Pulmonary artery endothelial cell (primary cell): ENCODE results near the gene KCNAB2. TPM values are rescaled to one million over a fixed set of nuclear protein-coding genes. Genes with fewer than 3 reads are reported as not detected.

Source experiments
- DNase-seq: peaks from one replicate; pipeline ENCODE4 v3.0.0-alpha.2; 2011; ENCODE audit warnings: low read depth, low spot score
- total RNA-seq: library from RNA; depleted of rRNA; stranded (reverse); fragments of >200 nt; gene quantifications from 2 replicates; pipeline ENCODE4 v1.2.3, GENCODE V29; 2014

The KCNAB2 gene
- total RNA-seq, 1 donor from 2014 or later = 3.5 TPM

DNA sequence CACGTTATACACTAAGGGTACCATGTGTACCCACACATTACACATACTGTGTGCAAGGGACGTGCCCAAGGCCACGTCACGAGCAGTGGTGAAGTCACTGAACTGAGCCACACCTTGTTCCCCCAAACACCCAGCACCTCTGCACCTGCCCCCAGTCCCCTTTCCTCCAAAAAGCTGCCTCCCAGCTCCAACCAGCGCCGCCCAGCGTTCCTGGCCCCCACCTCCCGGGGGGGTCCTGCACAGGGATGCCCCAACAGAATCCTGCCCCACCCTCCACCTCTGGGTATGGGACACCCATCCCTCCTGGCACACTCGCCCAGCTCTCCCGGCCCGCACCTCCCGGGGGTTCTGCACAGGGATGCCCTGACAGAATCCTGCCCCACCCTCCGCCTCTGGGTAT lies 80.3 kb downstream of the KCNAB2 start:
- no peak for DNase-seq

- DNase-seq = no peak
Measured at GRCh38 chr1:6126521-6127067, 80.9 kb downstream of the KCNAB2 start.

- DNase-seq = peak; percentile 8
Measured at GRCh38 chr1:6127587-6128163, 82.0 kb downstream of the KCNAB2 start.

- DNase-seq = no peak
Measured at GRCh38 chr1:6128276-6129081, 82.8 kb downstream of the KCNAB2 start.

GRCh38 chr1:6129313-6129712 lies 83.6 kb downstream of the KCNAB2 start:
- no peak for DNase-seq

DNA sequence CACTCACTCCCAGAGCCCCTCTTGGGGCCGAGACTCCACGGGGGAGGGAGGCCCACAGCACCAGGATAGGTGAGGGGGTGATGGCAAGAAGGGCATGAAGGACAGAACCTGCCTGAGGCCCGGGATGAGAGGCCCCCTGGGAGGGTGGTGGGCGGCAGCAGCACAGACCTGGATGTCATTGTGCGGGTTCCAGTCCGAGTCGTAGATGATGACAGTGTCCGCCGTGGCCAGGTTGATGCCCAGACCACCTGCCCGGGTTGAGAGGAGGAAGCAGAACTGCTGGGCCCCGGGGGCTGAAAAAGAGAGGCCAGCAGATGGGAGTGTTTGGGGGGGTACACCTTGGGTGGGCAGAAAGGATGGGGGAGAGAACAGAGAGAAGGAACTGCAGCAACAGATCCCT lies 84.3 kb downstream of the KCNAB2 start:
- no peak for DNase-seq

DNA sequence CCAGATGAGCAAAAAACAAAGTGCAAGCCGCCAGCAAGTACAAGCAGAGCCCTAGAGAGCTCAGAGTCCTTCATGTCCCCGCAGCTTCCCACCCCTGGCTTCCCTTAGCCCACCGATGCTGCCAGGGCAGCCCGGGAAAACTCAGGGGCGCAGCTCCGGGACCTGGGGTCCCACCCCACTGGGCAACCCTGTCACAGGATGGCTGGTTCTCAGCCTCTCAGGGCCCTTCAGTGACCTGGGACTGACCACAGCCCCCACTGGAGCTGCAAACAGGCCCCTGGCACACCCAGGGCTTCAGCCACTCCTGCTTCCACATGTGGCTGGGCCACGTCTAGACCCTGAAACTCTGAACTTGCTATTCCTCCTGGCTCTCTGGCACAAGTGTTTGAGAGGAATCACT lies 84.9 kb downstream of the KCNAB2 start:
- DNase-seq = no peak

DNA sequence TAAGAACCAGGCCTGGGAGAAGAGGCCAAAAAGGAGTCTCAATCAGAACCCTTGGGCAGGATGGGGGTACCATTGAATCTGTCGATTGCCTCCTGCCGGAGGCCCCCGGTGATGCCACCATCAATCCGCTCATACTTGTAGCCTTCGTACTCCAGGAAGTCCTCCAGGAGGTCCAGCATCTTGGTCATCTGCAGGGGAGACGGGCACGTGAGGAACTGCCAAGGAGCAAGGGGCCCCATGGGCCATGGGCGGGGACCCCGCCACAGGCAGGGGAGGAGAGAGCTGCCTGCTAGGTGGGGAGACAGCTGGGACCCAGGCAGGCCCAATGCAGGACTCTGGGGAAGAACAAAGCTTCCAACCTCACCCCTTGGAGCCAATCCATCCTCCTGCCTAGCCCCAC lies 85.9 kb downstream of the KCNAB2 start:
- no peak for DNase-seq

- no peak for DNase-seq
Measured at GRCh38 chr1:6133146-6133895, 87.6 kb downstream of the KCNAB2 start.

DNA sequence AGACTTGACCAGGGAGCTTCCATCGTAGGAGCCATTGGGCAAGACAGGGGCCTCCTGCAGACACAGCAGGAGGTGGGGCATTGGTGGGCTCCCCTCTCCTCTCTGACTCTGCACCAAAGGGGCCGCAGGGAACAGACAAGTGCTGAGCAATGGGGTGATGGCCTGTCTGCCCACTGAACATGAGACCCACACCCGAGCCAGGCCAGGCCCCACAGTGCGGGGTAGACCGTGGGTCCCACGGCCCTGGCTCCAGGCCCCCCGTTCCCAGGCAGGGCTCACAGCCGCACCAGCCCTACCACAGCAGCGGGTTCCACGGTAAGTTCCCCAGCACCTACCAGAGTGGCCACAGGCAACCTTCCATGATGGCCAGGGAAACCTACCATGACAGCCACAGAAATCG lies 88.5 kb downstream of the KCNAB2 start:
- no peak for DNase-seq

DNA sequence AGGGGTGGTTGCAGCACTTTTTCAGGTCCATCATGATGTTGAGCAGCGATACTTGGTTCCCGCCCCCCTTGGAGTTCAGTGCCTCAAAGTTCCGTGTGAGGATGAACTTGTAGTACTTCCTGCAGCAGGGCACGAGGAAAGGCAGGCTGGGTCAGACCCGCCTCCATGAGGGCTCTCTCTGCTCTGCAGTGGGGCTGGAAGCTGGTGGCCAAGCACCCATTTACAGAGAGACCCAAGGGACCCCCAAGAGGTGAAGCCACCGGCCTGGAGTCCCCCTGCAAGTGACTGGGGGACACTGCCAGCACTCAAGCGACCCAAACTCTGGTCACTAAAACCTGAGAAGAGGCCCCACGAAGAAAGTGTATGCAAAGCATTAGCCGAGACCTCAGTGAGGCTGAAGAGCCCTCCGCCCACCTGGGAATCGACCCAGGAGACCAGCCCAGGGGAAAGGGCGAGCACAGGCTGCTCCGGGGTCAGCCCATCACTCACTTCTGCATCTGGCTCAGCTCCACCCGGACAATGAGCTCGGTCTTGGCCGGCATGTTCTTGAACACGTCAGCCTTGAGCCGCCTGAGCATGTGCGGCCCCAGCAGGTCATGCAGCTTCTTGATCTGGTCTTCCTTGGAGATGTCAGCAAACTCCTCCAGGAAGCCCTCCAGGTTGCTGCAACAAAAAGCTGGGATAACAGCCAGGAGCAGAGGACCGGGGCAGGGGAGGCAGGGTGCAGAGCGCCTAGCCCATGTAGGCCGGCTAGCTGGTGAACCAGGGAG lies 89.2 kb downstream of the KCNAB2 start:
- DNase-seq = no peak

DNA sequence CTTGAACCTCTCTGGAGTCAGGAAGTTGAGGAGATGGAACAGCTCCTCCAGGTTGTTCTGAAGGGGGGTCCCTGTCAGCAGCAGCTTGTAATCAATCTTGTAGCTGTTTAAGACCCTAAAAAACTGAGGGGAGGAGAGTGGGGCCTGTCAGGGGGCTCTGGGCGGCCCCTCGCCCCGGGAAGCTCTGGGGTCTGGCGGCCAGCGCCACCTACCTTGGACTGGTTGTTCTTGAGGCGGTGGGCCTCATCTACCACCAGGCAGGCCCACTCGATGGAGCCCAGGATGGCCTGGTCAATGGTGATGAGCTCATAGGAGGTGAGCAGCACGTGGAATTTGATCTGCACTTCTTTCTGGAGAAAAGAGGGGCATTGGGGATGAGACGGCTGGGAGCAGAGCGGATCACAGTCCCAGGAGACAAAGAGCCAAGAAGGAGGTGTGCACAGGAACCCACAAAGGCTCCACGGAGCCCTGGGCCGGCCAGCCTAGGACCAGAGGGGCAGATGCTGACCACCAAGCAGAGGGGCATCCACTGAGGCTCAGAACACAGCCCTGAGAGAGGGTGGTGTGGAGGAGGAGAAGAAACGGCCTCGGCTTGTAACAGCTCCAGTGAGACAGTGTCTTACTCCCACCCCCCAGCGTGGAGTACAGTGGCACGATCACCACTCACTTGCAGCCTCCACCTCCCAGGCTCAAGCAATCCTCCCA lies 91.0 kb downstream of the KCNAB2 start:
- DNase-seq = no peak

DNA sequence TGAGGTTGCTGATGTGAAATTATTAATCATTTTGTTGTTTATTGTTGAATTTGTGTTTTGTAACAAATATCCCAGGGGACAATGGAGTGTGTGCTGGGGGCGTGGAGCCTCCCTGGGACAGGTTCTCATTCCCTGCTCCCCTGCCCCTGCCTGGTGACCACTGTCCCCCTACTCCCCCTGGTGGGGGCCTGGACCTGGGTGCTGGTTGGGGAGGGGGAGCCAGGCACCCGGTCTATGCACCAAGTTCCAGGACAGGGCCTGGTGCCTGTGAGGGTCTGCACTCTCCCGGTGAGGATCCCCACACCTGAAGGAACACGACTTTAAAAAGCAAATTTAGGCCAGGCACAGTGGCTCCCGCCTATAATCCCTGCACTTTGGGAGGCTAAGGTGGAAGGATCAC lies 92.1 kb downstream of the KCNAB2 start:
- no peak for DNase-seq

DNA sequence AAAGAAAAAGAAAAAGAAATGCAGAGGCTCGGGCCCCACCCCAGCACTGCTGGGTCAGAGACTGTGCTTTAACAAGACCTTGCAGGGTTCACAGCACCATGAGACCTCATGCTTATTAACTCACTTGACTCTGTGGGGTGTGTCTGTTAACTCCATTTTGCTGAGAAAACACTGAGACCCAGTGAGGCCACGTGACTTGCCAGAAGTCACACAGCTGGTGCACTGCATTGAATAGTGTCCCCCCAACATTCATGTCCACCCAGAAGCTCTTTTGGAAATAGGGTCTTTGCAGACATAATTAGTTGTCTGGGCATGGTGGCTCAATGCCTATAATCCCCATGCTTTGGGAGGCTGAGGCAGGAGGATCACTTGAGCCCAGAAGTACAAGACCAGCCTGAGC lies 94.7 kb downstream of the KCNAB2 start:
- no peak for DNase-seq

DNA sequence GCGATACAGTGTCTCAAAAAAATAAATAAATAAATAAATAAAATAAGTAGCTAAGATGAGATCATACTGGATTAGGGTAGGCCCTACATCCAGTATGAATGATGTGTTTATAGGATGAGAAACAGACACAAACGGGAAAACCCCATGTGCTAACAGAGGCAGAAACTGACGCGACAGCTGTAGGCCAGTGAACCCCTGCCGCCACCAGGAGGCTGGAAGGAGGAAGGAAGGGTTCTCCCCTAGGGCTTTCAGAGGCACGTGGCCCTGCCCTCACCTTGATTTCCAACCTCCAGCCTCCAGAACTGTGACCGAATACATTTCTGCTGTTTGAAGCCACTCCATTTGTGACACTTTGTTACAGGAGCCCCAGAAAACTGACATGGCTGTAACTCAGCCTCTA lies 95.9 kb downstream of the KCNAB2 start:
- no peak for DNase-seq

DNA sequence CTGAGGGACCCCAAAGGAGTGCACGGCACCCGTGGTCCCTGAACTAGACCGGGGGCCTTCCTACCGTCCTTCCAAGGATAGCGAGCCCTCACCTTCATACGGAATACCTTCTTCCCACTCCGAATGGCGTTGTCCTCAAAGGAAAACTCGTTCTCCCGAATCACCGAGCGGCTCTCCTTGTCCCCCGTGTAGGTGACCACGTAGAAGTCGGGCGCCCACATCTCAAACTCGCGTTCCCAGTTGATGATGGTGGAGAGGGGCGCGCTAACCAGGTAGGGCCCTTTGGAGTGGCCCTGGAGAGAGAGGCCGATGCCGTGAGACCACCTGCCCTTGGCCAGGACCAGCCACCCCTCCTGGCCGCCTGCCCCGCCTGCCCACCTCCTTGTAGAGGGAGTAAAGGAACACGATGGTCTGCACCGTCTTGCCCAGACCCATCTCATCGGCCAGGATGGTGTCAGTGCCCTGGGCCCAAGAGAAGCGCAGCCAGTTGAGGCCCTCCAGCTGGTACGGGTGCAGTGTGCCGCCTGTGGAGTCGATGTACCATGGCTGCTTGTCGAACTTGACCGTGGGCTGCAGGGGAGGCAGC lies 96.4 kb downstream of the KCNAB2 start:
- no peak for DNase-seq

GRCh38 chr1:6142734-6143133 lies 97.0 kb downstream of the KCNAB2 start:
- DNase-seq = no peak

DNA sequence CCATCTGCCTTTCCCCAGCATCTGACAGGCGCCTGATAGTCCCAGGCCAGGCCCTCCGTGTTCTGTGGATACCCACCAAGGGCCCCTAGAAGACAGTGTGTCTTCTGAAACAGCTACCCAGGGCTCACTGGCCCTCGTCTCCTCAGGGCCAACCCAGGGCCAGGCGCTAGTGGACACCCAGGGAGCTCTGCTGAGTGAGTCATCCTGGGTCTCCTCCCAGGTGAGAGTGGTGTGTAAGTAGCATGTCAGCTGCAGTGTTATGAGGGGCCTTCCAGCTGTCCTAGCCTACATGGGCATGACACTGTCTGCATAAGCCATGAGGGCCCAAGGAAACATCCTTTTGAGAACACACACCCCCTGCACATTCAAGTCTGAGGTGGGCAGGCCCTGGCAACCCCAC lies 97.7 kb downstream of the KCNAB2 start:
- no peak for DNase-seq

DNA sequence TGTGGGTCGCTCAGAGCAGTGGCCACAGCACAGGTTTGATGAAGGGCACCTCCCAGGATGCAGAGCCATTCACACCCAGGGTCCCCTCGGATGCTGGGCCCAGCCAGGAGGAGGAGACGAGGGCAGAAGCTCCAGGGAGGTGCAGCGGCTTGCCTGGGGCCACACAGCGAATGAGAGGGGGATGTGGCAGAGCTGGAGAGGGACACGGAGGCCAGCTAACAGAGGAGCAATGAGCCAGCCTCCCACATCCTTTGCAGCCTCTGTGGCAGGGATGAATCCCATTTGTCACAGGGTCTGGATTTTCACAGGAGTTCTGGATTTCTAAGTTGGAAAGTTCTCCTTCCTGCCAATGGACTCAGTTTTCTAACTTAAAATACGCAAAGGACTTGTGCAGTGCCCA lies 98.5 kb downstream of the KCNAB2 start:
- DNase-seq = no peak

DNA sequence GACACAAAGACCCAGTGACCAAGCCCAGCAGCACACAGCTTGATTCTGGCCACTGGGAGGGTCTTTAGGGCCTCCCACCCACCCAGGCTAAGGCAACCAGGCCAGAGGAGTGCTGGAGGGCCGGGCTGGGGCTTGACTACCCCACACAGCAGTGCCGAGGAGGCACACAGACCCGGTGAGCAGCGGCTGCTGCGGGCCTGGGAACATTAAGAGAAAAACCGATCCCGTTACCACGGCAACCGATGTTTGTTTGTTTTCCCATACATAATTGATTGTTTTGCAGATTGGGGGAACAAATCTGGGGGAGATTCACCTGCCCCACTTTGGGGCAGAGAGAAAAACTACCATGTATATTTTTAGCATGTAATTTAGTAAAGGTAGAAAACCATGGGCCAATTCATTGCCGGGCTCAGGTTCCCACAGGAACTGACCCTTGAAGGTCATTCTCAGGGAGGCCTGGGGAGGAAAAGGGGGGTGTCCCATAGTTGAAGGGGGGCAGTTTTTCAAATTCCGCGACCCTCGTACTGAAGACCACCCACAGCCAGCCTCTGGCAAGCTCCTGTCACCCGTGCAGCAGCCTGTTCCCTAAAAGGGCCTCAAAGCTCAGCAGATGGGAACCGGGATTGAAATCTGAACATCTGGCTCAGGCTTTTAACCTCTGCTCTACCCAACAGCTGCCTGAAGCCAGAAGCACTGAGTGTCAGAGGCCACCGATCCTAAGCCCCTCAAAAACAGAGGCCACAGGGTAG lies 99.1 kb downstream of the KCNAB2 start:
- no peak for DNase-seq
